Hematopoietic multipotent progenitor cell treated with erythropoietin and hydrocortisone succinate and interleukin-3 and kit ligand, for 6 days (in vitro differentiated cells): Measurements from ENCODE around the gene CSPG4.
"Not testable (repeated sequence)": the region's sequence is repeated elsewhere in the genome, so short reads cannot be mapped to it uniquely, and the experiment has no call there.

ENCODE experiments used
- DNase-seq: peaks from one replicate; pipeline ENCODE4 v3.0.0-alpha.2; 2015

CSPG4 gene

GRCh38 chr15:75646112-75646943, 66.3 kb downstream of the CSPG4 start:
- DNase-seq, result no peak

GRCh38 chr15:75644376-75644775, 68.3 kb downstream of the CSPG4 start:
- DNase-seq, result no peak

GRCh38 chr15:75641603-75642002, 71.0 kb downstream of the CSPG4 start:
- no peak for DNase-seq

- no peak for DNase-seq
Measured at GRCh38 chr15:75641179-75641503, 71.5 kb downstream of the CSPG4 start.

GRCh38 chr15:75640483-75641178, 72.0 kb downstream of the CSPG4 start:
- DNase-seq, result peak; percentile 90

GRCh38 chr15:75639709-75640482, 72.8 kb downstream of the CSPG4 start, which contains the start of gene IMP3:
Gene IMP3 (minus strand): TSS chr15:75640224. CDS start chr15:75640168, 56 bp downstream.
- peak; percentile 99 for DNase-seq

- DNase-seq, result peak; percentile 48
Measured at GRCh38 chr15:75639191-75639708, 73.4 kb downstream of the CSPG4 start.

GRCh38 chr15:75637245-75638009, 75.2 kb downstream of the CSPG4 start:
- DNase-seq, result no peak

- no peak for DNase-seq
Measured at GRCh38 chr15:75636026-75636425, 76.6 kb downstream of the CSPG4 start.

- DNase-seq, result not testable (repeated sequence)
Measured at GRCh38 chr15:75633922-75634321, 78.7 kb downstream of the CSPG4 start.

- no peak for DNase-seq
Measured at GRCh38 chr15:75631935-75632334, 80.7 kb downstream of the CSPG4 start.

GRCh38 chr15:75625542-75626347, 86.9 kb downstream of the CSPG4 start, which contains the start of gene SNUPN:
Gene SNUPN (minus strand): TSS chr15:75625725. CDS start chr15:75621051, 4,674 bp downstream.
- peak; percentile 98 for DNase-seq
